ENCODE results near the gene TUT4.

DNA sequence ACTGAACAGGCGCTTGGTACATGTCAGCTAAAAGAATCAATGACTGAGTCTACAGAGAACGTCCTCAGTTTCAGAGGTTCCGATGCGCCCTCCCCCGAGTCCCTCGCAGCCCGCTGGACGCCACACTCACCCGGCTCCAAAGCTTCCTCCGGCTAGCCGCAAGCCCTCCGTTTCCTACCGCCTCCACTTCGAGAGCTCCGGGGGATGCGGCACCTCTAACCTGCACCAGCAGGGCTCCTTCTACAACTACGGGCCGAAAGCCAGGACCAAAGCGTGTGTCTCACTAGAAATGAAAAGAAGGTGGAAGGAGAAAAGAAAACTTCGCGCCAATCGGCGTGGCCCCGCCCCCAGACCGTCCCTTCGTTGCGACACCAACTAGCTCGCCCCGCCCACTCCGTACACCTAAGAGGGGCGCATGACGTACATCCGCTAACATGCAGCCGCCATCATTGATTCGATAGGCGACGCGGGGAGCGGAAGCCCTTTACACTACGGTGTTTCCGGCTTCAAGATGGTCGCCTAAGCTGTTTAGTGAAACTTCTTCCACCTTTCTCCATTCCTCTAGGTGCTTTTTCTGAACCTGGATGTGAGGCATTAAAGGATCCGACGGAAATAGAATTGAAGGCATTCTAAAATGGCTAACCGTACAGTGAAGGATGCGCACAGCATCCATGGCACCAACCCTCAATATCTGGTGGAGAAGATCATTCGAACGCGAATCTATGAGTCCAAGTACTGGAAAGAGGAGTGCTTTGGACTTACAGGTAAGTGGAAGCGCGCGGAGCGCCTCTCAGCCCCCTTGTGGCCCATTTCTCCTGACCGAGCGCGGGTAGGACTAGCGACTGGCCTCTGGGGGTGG is 148.5 kb downstream of the TUT4 start, which contains the start of the genes ORC1 and PRPF38A:
- TF ChIP-seq, protein P1, sequence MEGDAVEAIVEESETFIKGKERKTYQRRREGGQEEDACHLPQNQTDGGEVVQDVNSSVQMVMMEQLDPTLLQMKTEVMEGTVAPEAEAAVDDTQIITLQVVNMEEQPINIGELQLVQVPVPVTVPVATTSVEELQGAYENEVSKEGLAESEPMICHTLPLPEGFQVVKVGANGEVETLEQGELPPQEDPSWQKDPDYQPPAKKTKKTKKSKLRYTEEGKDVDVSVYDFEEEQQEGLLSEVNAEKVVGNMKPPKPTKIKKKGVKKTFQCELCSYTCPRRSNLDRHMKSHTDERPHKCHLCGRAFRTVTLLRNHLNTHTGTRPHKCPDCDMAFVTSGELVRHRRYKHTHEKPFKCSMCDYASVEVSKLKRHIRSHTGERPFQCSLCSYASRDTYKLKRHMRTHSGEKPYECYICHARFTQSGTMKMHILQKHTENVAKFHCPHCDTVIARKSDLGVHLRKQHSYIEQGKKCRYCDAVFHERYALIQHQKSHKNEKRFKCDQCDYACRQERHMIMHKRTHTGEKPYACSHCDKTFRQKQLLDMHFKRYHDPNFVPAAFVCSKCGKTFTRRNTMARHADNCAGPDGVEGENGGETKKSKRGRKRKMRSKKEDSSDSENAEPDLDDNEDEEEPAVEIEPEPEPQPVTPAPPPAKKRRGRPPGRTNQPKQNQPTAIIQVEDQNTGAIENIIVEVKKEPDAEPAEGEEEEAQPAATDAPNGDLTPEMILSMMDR (IDR thresholded peaks at IDR 0.05) = peak in 5 of 6 experiments; percentile 34 to 86 (median 52)
- peak in 1 of 2 donors; percentile 66 for TF ChIP-seq POLR2A (IDR thresholded peaks at IDR 0.05)
